HG02840 (cell line): ENCODE data around the gene SLC35F3.
"Not testable (repeated sequence)": the region's sequence is repeated elsewhere in the genome, so short reads cannot be mapped to it uniquely, and the experiment has no call there.

ENCODE experiments used
- ATAC-seq: cut with Tn5 transposase; IDR thresholded peaks from one replicate; pipeline ENCODE4 v1.9.1; 2021; ENCODE audit warnings: mild to moderate bottlenecking, moderate library complexity, moderate number of reproducible peaks; ENCODE audit not compliant: unreplicated experiment, low FRiP score

Gene SLC35F3

GRCh38 chr1:234271243-234271606, 366.7 kb downstream of the SLC35F3 start:
- ATAC-seq = peak; percentile 93

GRCh38 chr1:234272656-234273312, 368.3 kb downstream of the SLC35F3 start:
- ATAC-seq = no peak

GRCh38 chr1:234273981-234274380, 369.5 kb downstream of the SLC35F3 start:
- ATAC-seq = no peak

GRCh38 chr1:234276151-234276788, 371.8 kb downstream of the SLC35F3 start:
- no peak for ATAC-seq

GRCh38 chr1:234277161-234277868, 372.8 kb downstream of the SLC35F3 start:
- no peak for ATAC-seq

GRCh38 chr1:234279021-234279420, 374.5 kb downstream of the SLC35F3 start:
- ATAC-seq = no peak

- no peak for ATAC-seq
Observed at GRCh38 chr1:234280500-234280899, 376.0 kb downstream of the SLC35F3 start.

GRCh38 chr1:234281826-234282489, 377.5 kb downstream of the SLC35F3 start:
- ATAC-seq = no peak

GRCh38 chr1:234286206-234286605, 381.7 kb downstream of the SLC35F3 start:
- no peak for ATAC-seq

- no peak for ATAC-seq
Observed at GRCh38 chr1:234288946-234289345, 384.5 kb downstream of the SLC35F3 start.

GRCh38 chr1:234289538-234290305, 385.2 kb downstream of the SLC35F3 start:
- ATAC-seq = no peak

GRCh38 chr1:234292011-234292410, 387.5 kb downstream of the SLC35F3 start:
- ATAC-seq = no peak

- ATAC-seq = no peak
Observed at GRCh38 chr1:234292548-234292947, 388.1 kb downstream of the SLC35F3 start.

GRCh38 chr1:234294109-234294817, 389.8 kb downstream of the SLC35F3 start:
- no peak for ATAC-seq

GRCh38 chr1:234295068-234295467, 390.6 kb downstream of the SLC35F3 start:
- no peak for ATAC-seq

GRCh38 chr1:234295626-234296025, 391.1 kb downstream of the SLC35F3 start:
- no peak for ATAC-seq

GRCh38 chr1:234296496-234296895, 392.0 kb downstream of the SLC35F3 start:
- no peak for ATAC-seq

- no peak for ATAC-seq
Observed at GRCh38 chr1:234297668-234298067, 393.2 kb downstream of the SLC35F3 start.

GRCh38 chr1:234300096-234300495, 395.6 kb downstream of the SLC35F3 start:
- no peak for ATAC-seq

- ATAC-seq = not testable (repeated sequence)
Observed at GRCh38 chr1:234301663-234302062, 397.2 kb downstream of the SLC35F3 start.
